B cell (primary cell): ENCODE data around the gene PRELID2.

ENCODE experiments used
- CTCF ChIP-seq: fragments of 200-600 bp; IDR thresholded peaks from one replicate; pipeline ENCODE4 v1.8.0; 2022; ENCODE audit warnings: antibody characterized with exemption, mild to moderate bottlenecking
- EZH2 ChIP-seq: IDR thresholded peaks from 2 replicates; pipeline ENCODE4 v1.6.1; 2012; ENCODE audit warnings: borderline replicate concordance, low read depth, mild to moderate bottlenecking, moderate library complexity, low read length; ENCODE audit not compliant: insufficient read depth, poor library complexity, severe bottlenecking

GRCh38 chr5:145715412-145715811, 119.7 kb downstream of the PRELID2 start:
- TF ChIP-seq CTCF: no peak
- no peak for TF ChIP-seq EZH2
